Caco-2 (cell line): Measurements from ENCODE around the gene ENTPD2. TPM values are rescaled to one million over a fixed set of nuclear protein-coding genes. Genes with fewer than 3 reads are reported as not detected.
A peak's percentile ranks its signal among the peaks of the same experiment; 100 is the strongest.

ENCODE experiments used
- BruUV-seq: library from RNA; stranded (reverse); fragments of 400-500 nt; replicated peaks from 2 replicates; lab custom pipeline; 2021; lab: Mats Ljungman, UMichigan
- CTCF ChIA-PET: fragments of 300-600 bp; sonication (Branson Sonifier 250); formaldehyde crosslinking; loops from one replicate; lab custom pipeline; 2022; ENCODE audit warnings: antibody characterized with exemption; lab: Charles Lee
- POLR2A ChIA-PET: fragments of 300-600 bp; sonication (Branson Sonifier 250); formaldehyde crosslinking; loops from one replicate; lab custom pipeline; 2022; ENCODE audit warnings: antibody characterized with exemption; lab: Charles Lee
- DNase-seq, 2 experiments: peaks; one replicate each; pipeline versions ENCODE4 v3.0.0 to v3.0.0-alpha.2; 2020 to 2022
- H3K27me3 ChIP-seq: replicated peaks from 2 replicates; pipeline ENCODE4 v1.6.0; 2011; ENCODE audit warnings: low read length; ENCODE audit not compliant: control insufficient read depth, insufficient read depth
- H3K36me3 ChIP-seq: 2 replicates; pipeline ENCODE4 v1.5.1; 2011; ENCODE audit warnings: low read length; ENCODE audit not compliant: control insufficient read depth, insufficient read depth
- H3K4me1 ChIP-seq: fragments of 250-450 bp; sonication (Bioruptor Pico); 2 replicates; pipeline ENCODE4 v1.5.1; 2020; ENCODE audit warnings: mild to moderate bottlenecking
- H3K4me3 ChIP-seq: 2 replicates; pipeline ENCODE4 v1.5.1; 2011; ENCODE audit warnings: low read depth, mild to moderate bottlenecking, control low read depth, low read length
- H3K9me3 ChIP-seq: fragments of 250-450 bp; sonication (Bioruptor Pico); 2 replicates; pipeline ENCODE4 v1.5.1; 2020; ENCODE audit warnings: mild to moderate bottlenecking, moderate library complexity
- H3K27ac Mint-ChIP-seq: one replicate; pipeline ENCODE4 v1.8.0; 2022; ENCODE audit warnings: mixed read lengths; ENCODE audit not compliant: unreplicated experiment
- H3K27me3 Mint-ChIP-seq: one replicate; pipeline ENCODE4 v1.8.0; 2022; ENCODE audit warnings: mixed read lengths; ENCODE audit not compliant: insufficient read depth, unreplicated experiment
- H3K36me3 Mint-ChIP-seq: one replicate; pipeline ENCODE4 v1.8.0; 2022; ENCODE audit warnings: mild to moderate bottlenecking, mixed read lengths; ENCODE audit not compliant: insufficient read depth, unreplicated experiment
- H3K4me1 Mint-ChIP-seq: one replicate; pipeline ENCODE4 v1.8.0; 2022; ENCODE audit warnings: low read depth, mixed read lengths; ENCODE audit not compliant: unreplicated experiment
- H3K4me3 Mint-ChIP-seq: one replicate; pipeline ENCODE4 v1.8.0; 2022; ENCODE audit warnings: mild to moderate bottlenecking, moderate library complexity, mixed read lengths; ENCODE audit not compliant: unreplicated experiment
- H3K9me3 Mint-ChIP-seq: one replicate; pipeline ENCODE4 v1.8.0; 2022; ENCODE audit warnings: mixed read lengths; ENCODE audit not compliant: unreplicated experiment
- CTCF ChIP-seq, 2 experiments: fragments of 200-600 bp in 1 of 2; IDR thresholded peaks; 1 replicate in 1 of 2; 2 replicates in 1 of 2; pipeline versions ENCODE4 v1.5.1 to v1.8.0; 2011 to 2022; ENCODE audit warnings: antibody characterized with exemption in 1 of 2, control low read depth in 1 of 2, inconsistent platforms in 1 of 2, low read depth in 1 of 2, low read length in 1 of 2, mild to moderate bottlenecking in 1 of 2, moderate library complexity in 1 of 2; ENCODE audit not compliant: insufficient read depth in 1 of 2, severe bottlenecking in 1 of 2, unreplicated experiment in 1 of 2
- intact Hi-C: fragments of 100-400 bp; cut with micrococcal nuclease; formaldehyde crosslinking; loops from one replicate; pipeline ENCODE4 v1.10.0; 2022; ENCODE audit not compliant: unreplicated experiment
- total RNA-seq: library from RNA; stranded (reverse); gene quantifications from 2 replicates; pipeline ENCODE4 v1.2.3, GENCODE V29; 2022

ENTPD2 gene
- total RNA-seq, 1 experiment from 2014 or later, result 2.9 TPM

DNA sequence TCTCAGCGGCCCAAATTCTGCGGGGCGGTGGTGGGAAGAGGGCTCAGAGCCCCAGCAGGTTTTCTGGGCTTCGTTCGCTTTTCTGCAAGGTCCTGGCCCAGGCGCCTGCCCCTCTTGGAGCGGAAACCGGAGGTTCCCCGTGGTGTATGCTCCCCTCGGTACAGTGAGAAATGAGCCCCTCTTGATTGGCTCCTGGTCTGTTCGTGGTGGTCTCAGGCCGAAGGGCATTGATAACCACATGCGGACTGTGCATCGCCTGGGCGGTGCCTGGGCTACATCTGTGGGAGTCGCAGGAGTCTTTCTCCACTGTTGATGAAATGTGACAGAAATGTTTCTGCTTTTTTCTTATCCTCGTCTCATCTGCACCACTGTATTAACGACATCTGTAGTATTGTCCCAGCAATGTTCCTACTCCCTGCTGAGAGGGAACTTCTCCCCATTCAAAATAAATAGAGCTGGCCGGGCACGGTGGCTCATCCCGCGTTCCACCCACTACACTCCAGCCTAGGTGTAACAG is 33.6 kb upstream of the ENTPD2 start:
- Histone ChIP-seq H3K27me3 (no peaks in the 10 kb centered on the region), H3K36me3 (no peaks in the 10 kb centered on the region; the same call in 1 of the 2 replicates), H3K9me3 (no peaks in the 10 kb centered on the region), H3K4me1 (peaks cover 7% of the 10 kb centered on the region), H3K4me3 (peak overlapping the region; percentile 75)
- H3K27me3 Mint-ChIP-seq, result no peaks in the 10 kb centered on the region
- DNase-seq, result no peak
- peak overlapping the region; percentile 76 for H3K27ac Mint-ChIP-seq
- intact Hi-C loops, result no loop called here
- no peaks in the 10 kb centered on the region for H3K9me3 Mint-ChIP-seq
- H3K4me1 Mint-ChIP-seq, result peaks cover 15% of the 10 kb centered on the region
- POLR2A ChIA-PET, result interaction anchor here (0.6 to 1.8 kb wide), 10 partner anchors 16 to 187 kb away, joined by 3 to 24 read pairs (median 4); partner anchors contain the start of genes PAXX, SAPCD2, SSNA1 and TPRN
- peak overlapping the region; percentile 100 for H3K4me3 Mint-ChIP-seq
- no peak for TF ChIP-seq CTCF (IDR thresholded peaks at IDR 0.05; ENCODE audit: insufficient read depth in 1 of 2, low read depth in 1 of 2, low read length in 1 of 2, severe bottlenecking in 1 of 2, unreplicated experiment in 1 of 2)
- CTCF ChIA-PET, result interaction anchor here (0.6 to 2.9 kb wide), 10 partner anchors 18 to 205 kb away, joined by 3 to 42 read pairs (median 8); partner anchors contain the start of genes CLIC3, NPDC1 and SAPCD2
- no TSS peak for BruUV-seq
- H3K36me3 Mint-ChIP-seq, result peaks cover 21% of the 10 kb centered on the region

GRCh38 chr9:137086531-137087408 is 32.9 kb upstream of the ENTPD2 start, which contains the start of gene MAN1B1:
Gene MAN1B1 (plus strand): TSS chr9:137086985. CDS start chr9:137087000, 15 bp downstream.
- Histone ChIP-seq H3K4me3 (peak within 1 kb of the TSS; percentile 75), H3K27me3 (no peaks in the 10 kb centered on the region), H3K9me3 (no peaks in the 10 kb centered on the region), H3K36me3 (no peaks in the 10 kb centered on the region; the same call in 1 of the 2 replicates), H3K4me1 (peaks cover 7% of the 10 kb centered on the region)
- H3K4me3 Mint-ChIP-seq, result peak within 1 kb of the TSS; percentile 100
- POLR2A ChIA-PET, result interaction anchor here (0.5 to 1.8 kb wide), 19 partner anchors 15 to 393 kb away, joined by 3 to 24 read pairs (median 4); partner anchors contain the start of genes NRARP, PAXX, RABL6 and SAPCD2
- no peak for TF ChIP-seq CTCF (IDR thresholded peaks at IDR 0.05; ENCODE audit: insufficient read depth in 1 of 2, low read depth in 1 of 2, low read length in 1 of 2, severe bottlenecking in 1 of 2, unreplicated experiment in 1 of 2)
- CTCF ChIA-PET, result interaction anchor here (0.6 to 2.9 kb wide), 23 partner anchors 9 to 393 kb away, joined by 3 to 42 read pairs (median 5); partner anchors contain the start of genes AJM1, CLIC3, NPDC1 and SAPCD2
- no peaks in the 10 kb centered on the region for H3K9me3 Mint-ChIP-seq
- peaks cover 15% of the 10 kb centered on the region for H3K4me1 Mint-ChIP-seq
- H3K36me3 Mint-ChIP-seq, result peaks cover 22% of the 10 kb centered on the region
- peak within 1 kb of the TSS; percentile 100 for H3K27ac Mint-ChIP-seq
- H3K27me3 Mint-ChIP-seq, result no peaks in the 10 kb centered on the region
- intact Hi-C loops, result loop anchor here (1.0 kb wide), 1 partner anchor 16 kb away; the partner anchor contains the start of gene SAPCD2
- BruUV-seq, result no TSS peak
- DNase-seq, result peak; percentile 99
